OCI-LY3 (cell line): ENCODE results near the gene CPM.

ENCODE experiments used
- CTCF ChIP-seq: fragments of 200-600, 300-600 bp; sonication (generic); IDR thresholded peaks from 2 replicates; pipeline ENCODE4 v1.5.1; 2014; ENCODE audit warnings: antibody characterized with exemption, low read length, low read depth
- EZH2phosphoT487 ChIP-seq: fragments of 200-600 bp; shearing (Covaris generic); IDR thresholded peaks from 2 replicates; pipeline ENCODE4 v1.6.1; 2018; ENCODE audit warnings: antibody characterized with exemption, mixed run types, low read depth

GRCh38 chr12:68975811-68976210, 42.8 kb upstream of the CPM start:
- TF ChIP-seq CTCF (no peak), EZH2phosphoT487 (no peak)
